K562 (cell line): ENCODE results near the gene ANAPC2. TPM values are rescaled to one million over a fixed set of nuclear protein-coding genes. Genes with fewer than 3 reads are reported as not detected.

Experiments used
- BHLHE40 ChIP-seq: IDR thresholded peaks from 2 replicates; pipeline ENCODE4 v1.6.1; 2011; ENCODE audit warnings: low read length, improper control_type of control experiment
- EP400 ChIP-seq: fragments of 450-650 bp; IDR thresholded peaks from 2 replicates; pipeline ENCODE4 v1.6.1; 2017; ENCODE audit warnings: antibody characterized with exemption, mild to moderate bottlenecking, moderate library complexity
- GABPB1 ChIP-seq: sonication (generic); formaldehyde crosslinking; IDR thresholded peaks from 2 replicates; pipeline ENCODE4 v1.8.0; 2022; ENCODE audit warnings: mild to moderate bottlenecking, missing genetic modification reagents
- KLF13 ChIP-seq: fragments of 450-650 bp; IDR thresholded peaks from 2 replicates; pipeline ENCODE4 v1.6.1; 2016; ENCODE audit warnings: missing genetic modification characterization, low read depth, mild to moderate bottlenecking, missing compliant biosample characterization, moderate library complexity, borderline replicate concordance
- NCOA1 ChIP-seq: fragments of 450-650 bp; IDR thresholded peaks from 2 replicates; pipeline ENCODE4 v1.6.1; 2016; ENCODE audit warnings: low read depth
- POLR2B ChIP-seq: fragments of 450-650 bp; IDR thresholded peaks from 2 replicates; pipeline ENCODE4 v1.6.1; 2018; ENCODE audit warnings: low read depth; ENCODE audit not compliant: partially characterized antibody
- SIN3A ChIP-seq, 2 experiments: fragments of 150-350 bp in 1 of 2; IDR thresholded peaks; 2 replicates each; pipeline ENCODE4 v1.6.1; 2011 to 2016; ENCODE audit warnings: borderline replicate concordance in 2 of 2, low read depth in 2 of 2, low read length in 2 of 2, mild to moderate bottlenecking in 2 of 2, moderate library complexity in 2 of 2; ENCODE audit not compliant: control insufficient read depth in 1 of 2
- SIN3B ChIP-seq: fragments of 450-650 bp; IDR thresholded peaks from 2 replicates; pipeline ENCODE4 v1.6.1; 2017; ENCODE audit warnings: low read depth, mild to moderate bottlenecking, moderate library complexity
- STAT5A ChIP-seq: IDR thresholded peaks from 2 replicates; pipeline ENCODE4 v1.6.1; 2012; ENCODE audit warnings: low read length, inconsistent platforms, borderline replicate concordance
- VEZF1 ChIP-seq: fragments of 200-800 bp; sonication (Bioruptor generic); IDR thresholded peaks from 2 replicates; pipeline ENCODE4 v1.6.1; 2017; ENCODE audit warnings: missing genetic modification characterization, missing compliant biosample characterization
- ZNF311 ChIP-seq: fragments of 250-450 bp; sonication (Bioruptor Pico); IDR thresholded peaks from 2 replicates; pipeline ENCODE4 v1.4.0; 2020; ENCODE audit warnings: mild to moderate bottlenecking, moderate library complexity
- ZNF512 ChIP-seq: IDR thresholded peaks from 2 replicates; pipeline ENCODE4 v1.6.1; 2016; ENCODE audit warnings: missing genetic modification characterization, missing compliant biosample characterization
- polyA plus RNA-seq, 8 experiments: library from polyadenylated mRNA; depleted of rRNA in 4 of 8; stranded (reverse) in 5 of 8; unstranded in 3 of 8; fragments of >200 nt; fragmentation: Nextera tagmentation in 2 of 8; fragmentation: Illumina TruSeq in 1 of 8; extraction: Ambion mirVana in 2 of 8; extraction: Trizol in 1 of 8; gene quantifications; 2 replicates each; pipeline versions ENCODE4 v1.2.1 to v1.2.3, GENCODE V29; 2011 to 2014; ENCODE audit warnings: inconsistent platforms in 1 of 8, missing spikeins in 1 of 8
- total RNA-seq, 7 experiments: library from RNA; depleted of rRNA in 6 of 7; stranded (reverse); fragments of >200 nt in 6 of 7; fragmentation: Illumina TruSeq in 2 of 7; extraction: Trizol in 2 of 7; gene quantifications; 2 replicates each; pipeline versions ENCODE4 v1.2.1 to v1.2.3, GENCODE V29; 2011 to 2021; ENCODE audit warnings: low replicate concordance in 1 of 7
- TF ChIP-seq, protein P1 (sequence below): fragments of 450-650 bp; IDR thresholded peaks from 2 replicates; pipeline ENCODE4 v1.6.1; 2017; ENCODE audit warnings: antibody characterized with exemption, mild to moderate bottlenecking
- TF ChIP-seq, protein P2 (sequence below): sonication (generic); formaldehyde crosslinking; IDR thresholded peaks from 2 replicates; pipeline ENCODE4 v1.9.0; 2022; ENCODE audit warnings: mild to moderate bottlenecking, missing genetic modification reagents
- TF ChIP-seq, protein P3 (sequence below), 2 experiments: fragments of 450-650 bp; conservative IDR thresholded peaks; 2 replicates each; pipeline ENCODE4 v1.6.1; 2017; ENCODE audit warnings: mild to moderate bottlenecking in 2 of 2, moderate library complexity in 2 of 2

Gene ANAPC2
- total and polyA plus RNA-seq, 9 of the 15 experiments (the other 6 are each of a cell fraction or from before 2014, with no cell fraction given) = 0.11 to 56.5 (median 17.1) TPM; not detected in 1

DNA sequence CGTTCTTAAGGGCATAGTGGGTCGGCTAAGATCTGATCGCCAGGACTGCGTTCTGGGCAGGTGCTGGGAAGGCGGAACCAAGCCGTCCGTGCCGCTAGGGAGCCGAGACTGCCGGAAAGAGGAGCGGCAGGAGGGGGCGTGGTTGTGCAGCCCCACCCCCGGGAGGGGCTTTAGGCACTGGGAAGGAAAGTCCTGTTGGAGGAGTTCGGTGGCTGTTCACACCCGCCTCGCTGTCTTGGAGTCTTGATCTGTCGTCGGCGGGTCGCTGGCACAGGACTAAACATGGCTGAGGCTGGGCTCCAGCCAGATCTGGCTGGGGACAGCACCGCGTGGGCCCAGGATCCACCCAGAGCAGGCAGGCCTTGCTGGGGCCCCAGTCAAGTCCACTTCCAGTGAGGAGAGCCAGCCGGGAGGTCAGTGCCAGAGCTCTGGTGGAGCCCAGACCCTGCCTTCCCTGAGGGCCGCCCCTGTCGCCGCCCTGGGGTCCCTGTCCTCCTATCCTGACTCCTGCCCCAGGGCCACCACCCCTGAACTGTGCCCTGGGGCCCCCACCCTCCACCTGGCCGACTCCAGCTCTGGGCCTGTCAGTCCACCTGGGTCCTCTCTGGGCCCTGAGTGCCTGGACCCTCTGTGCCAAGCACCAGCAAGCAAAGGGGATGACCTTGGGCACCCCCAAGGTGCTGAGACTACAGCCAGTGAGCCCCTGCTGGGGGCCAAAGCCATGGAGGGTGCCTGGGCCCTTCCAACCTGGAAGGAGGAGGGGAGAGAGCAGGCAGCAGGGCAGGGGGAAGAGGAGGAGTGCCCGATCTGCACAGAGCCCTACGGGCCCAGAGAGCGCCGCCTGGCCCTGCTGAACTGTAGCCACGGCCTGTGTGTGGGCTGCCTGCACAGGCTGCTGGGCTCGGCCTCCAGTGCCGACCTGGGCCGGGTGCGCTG is 29.2 kb upstream of the ANAPC2 start (continued):
- no peak for TF ChIP-seq ZNF512 (tag)
- TF ChIP-seq, protein P1, sequence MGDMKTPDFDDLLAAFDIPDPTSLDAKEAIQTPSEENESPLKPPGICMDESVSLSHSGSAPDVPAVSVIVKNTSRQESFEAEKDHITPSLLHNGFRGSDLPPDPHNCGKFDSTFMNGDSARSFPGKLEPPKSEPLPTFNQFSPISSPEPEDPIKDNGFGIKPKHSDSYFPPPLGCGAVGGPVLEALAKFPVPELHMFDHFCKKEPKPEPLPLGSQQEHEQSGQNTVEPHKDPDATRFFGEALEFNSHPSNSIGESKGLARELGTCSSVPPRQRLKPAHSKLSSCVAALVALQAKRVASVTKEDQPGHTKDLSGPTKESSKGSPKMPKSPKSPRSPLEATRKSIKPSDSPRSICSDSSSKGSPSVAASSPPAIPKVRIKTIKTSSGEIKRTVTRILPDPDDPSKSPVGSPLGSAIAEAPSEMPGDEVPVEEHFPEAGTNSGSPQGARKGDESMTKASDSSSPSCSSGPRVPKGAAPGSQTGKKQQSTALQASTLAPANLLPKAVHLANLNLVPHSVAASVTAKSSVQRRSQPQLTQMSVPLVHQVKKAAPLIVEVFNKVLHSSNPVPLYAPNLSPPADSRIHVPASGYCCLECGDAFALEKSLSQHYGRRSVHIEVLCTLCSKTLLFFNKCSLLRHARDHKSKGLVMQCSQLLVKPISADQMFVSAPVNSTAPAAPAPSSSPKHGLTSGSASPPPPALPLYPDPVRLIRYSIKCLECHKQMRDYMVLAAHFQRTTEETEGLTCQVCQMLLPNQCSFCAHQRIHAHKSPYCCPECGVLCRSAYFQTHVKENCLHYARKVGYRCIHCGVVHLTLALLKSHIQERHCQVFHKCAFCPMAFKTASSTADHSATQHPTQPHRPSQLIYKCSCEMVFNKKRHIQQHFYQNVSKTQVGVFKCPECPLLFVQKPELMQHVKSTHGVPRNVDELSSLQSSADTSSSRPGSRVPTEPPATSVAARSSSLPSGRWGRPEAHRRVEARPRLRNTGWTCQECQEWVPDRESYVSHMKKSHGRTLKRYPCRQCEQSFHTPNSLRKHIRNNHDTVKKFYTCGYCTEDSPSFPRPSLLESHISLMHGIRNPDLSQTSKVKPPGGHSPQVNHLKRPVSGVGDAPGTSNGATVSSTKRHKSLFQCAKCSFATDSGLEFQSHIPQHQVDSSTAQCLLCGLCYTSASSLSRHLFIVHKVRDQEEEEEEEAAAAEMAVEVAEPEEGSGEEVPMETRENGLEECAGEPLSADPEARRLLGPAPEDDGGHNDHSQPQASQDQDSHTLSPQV = peak; percentile 82
- peak; percentile 83 for TF ChIP-seq BHLHE40
- peak; percentile 91 for TF ChIP-seq KLF13 (tag)
- TF ChIP-seq SIN3B = peak; percentile 36; the same call in 1 of the 2 replicates
- peak; percentile 68 to 84; a peak in 2 of 4 replicates for TF ChIP-seq SIN3A (IDR thresholded peaks at IDR 0.05; ENCODE audit: borderline replicate concordance in 2 of 2, control insufficient read depth in 1 of 2, low read depth in 2 of 2, low read length in 2 of 2)
- TF ChIP-seq, protein P2, sequence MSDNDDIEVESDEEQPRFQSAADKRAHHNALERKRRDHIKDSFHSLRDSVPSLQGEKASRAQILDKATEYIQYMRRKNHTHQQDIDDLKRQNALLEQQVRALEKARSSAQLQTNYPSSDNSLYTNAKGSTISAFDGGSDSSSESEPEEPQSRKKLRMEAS (CRISPR knock-in tag) = 0 out of 2 replicates have a peak, but pooled peaks have one; percentile 31
- peak; percentile 19; the same call in 1 of the 2 replicates for TF ChIP-seq EP400
- no peak; the same call in 1 of the 2 replicates for TF ChIP-seq GABPB1 (CRISPR knock-in tag)
- TF ChIP-seq ZNF311 = no peak
- TF ChIP-seq NCOA1 = peak; percentile 19; the same call in 1 of the 2 replicates
- TF ChIP-seq VEZF1 = peak; percentile 59; the same call in 1 of the 2 replicates
- TF ChIP-seq, protein P3, sequence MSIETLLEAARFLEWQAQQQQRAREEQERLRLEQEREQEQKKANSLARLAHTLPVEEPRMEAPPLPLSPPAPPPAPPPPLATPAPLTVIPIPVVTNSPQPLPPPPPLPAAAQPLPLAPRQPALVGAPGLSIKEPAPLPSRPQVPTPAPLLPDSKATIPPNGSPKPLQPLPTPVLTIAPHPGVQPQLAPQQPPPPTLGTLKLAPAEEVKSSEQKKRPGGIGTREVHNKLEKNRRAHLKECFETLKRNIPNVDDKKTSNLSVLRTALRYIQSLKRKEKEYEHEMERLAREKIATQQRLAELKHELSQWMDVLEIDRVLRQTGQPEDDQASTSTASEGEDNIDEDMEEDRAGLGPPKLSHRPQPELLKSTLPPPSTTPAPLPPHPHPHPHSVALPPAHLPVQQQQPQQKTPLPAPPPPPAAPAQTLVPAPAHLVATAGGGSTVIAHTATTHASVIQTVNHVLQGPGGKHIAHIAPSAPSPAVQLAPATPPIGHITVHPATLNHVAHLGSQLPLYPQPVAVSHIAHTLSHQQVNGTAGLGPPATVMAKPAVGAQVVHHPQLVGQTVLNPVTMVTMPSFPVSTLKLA (conservative IDR thresholded peaks at IDR 0.05) = peak in 1 of 2 experiments; percentile 67; a peak in 1 of 4 replicates
- TF ChIP-seq POLR2B = peak; percentile 66
- TF ChIP-seq STAT5A = no peak
